Astrocyte (in vitro differentiated cells and primary cell): ENCODE measurements around the gene KCNN4.

Experiments
- EZH2 ChIP-seq: IDR thresholded peaks from 2 replicates; pipeline ENCODE4 v1.6.1; 2012; ENCODE audit warnings: mild to moderate bottlenecking, low read length, inconsistent platforms; ENCODE audit not compliant: insufficient read depth
- TF ChIP-seq, protein P1 (sequence below): IDR thresholded peaks from 2 replicates; pipeline ENCODE4 v1.5.1; 2011; ENCODE audit warnings: low read depth, mild to moderate bottlenecking, inconsistent platforms, low read length, moderate library complexity; ENCODE audit not compliant: insufficient read depth

DNA sequence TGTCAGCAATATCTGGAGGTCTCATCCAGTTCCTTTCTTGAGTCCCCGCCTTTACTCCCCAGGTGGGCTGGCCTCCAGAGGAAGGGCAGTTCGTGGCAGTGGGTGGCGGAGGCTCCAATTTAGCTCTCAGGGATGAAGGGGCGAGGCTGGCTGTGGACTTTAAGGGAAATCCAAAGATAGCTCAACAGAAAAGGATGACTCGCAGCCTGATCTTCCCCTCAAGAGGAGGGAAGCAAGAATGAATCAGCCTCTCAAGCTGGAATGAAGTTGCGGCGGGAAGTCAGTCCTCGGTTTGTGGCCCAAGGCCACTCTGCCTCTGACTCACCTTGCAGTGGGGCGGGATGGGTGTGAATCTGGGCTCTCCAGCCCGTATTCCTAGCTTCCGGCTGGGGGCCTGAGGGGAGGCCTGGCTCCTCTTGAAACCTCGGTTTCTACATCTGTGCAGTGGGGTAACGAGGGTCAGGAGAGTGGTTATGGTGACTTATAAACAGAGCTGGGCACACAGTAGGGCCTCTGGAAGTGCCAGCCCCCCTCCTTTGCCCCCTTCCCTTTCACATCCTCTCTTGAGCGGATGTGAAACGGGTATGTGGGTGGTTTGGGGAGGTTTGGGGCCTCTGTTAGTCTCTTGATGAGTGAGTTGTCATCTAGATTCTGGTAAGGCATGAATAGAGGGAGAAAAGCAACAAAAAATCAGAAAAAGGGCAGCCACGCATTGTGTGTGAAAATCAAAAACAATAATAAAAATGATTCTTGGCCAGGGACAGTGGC lies 15.5 kb downstream of the KCNN4 start:
- TF ChIP-seq, protein P1, sequence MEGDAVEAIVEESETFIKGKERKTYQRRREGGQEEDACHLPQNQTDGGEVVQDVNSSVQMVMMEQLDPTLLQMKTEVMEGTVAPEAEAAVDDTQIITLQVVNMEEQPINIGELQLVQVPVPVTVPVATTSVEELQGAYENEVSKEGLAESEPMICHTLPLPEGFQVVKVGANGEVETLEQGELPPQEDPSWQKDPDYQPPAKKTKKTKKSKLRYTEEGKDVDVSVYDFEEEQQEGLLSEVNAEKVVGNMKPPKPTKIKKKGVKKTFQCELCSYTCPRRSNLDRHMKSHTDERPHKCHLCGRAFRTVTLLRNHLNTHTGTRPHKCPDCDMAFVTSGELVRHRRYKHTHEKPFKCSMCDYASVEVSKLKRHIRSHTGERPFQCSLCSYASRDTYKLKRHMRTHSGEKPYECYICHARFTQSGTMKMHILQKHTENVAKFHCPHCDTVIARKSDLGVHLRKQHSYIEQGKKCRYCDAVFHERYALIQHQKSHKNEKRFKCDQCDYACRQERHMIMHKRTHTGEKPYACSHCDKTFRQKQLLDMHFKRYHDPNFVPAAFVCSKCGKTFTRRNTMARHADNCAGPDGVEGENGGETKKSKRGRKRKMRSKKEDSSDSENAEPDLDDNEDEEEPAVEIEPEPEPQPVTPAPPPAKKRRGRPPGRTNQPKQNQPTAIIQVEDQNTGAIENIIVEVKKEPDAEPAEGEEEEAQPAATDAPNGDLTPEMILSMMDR: no peak
- TF ChIP-seq EZH2: no peak
